Measurements from ENCODE around the gene ALG14. TPM values are rescaled to one million over a fixed set of nuclear protein-coding genes. Genes with fewer than 3 reads are reported as not detected.

ALG14 gene
- total RNA-seq, 3 donors from 2014 or later, result 5.9 to 16.8 (median 11.4) TPM

GRCh38 chr1:94934551-94934950, 138.2 kb downstream of the ALG14 start:
- no peaks in the 10 kb centered on the region for H3K9me3 ChIP-seq

GRCh38 chr1:94931254-94931841, 141.4 kb downstream of the ALG14 start:
- no peaks in the 10 kb centered on the region for H3K36me3 ChIP-seq (ENCODE audit: low read depth)
- no peak for ATAC-seq
- no peak for TF ChIP-seq CTCF (IDR thresholded peaks at IDR 0.05)
- DNase-seq, result no peak
- H3K4me3 ChIP-seq, result no peak overlapping the region
- peaks cover 12% of the 10 kb centered on the region for H3K4me1 ChIP-seq (ENCODE audit: low read depth)
- H3K9me3 ChIP-seq, result no peaks in the 10 kb centered on the region
- intact Hi-C loops (cut with DNase I, micrococcal nuclease), result no loop called here

More at GRCh38 chr1:94934551-94934950, 138.2 kb downstream of the ALG14 start:
- Histone ChIP-seq H3K36me3 (ENCODE audit: low read depth) (no peaks in the 10 kb centered on the region), H3K4me3 (no peak overlapping the region), H3K4me1 (ENCODE audit: low read depth) (peaks cover 3% of the 10 kb centered on the region)
- intact Hi-C loops (cut with DNase I, micrococcal nuclease), result no loop called here
- TF ChIP-seq CTCF (IDR thresholded peaks at IDR 0.05), result no peak
- no peak for DNase-seq
- no peak for ATAC-seq

- intact Hi-C loops (cut with DNase I, micrococcal nuclease), result loop anchor here (5.0 to 10.0 kb wide), 3 partner anchors 67 to 115 kb away; no protein-coding TSS in a partner anchor
- H3K36me3 ChIP-seq (ENCODE audit: low read depth), result no peaks in the 10 kb centered on the region
- DNase-seq (peak in 2 of 3 donors; percentile 53 to 77), ATAC-seq (no peak)
- no peaks in the 10 kb centered on the region for H3K9me3 ChIP-seq
- peaks cover 17% of the 10 kb centered on the region for H3K4me1 ChIP-seq (ENCODE audit: low read depth)
- H3K4me3 ChIP-seq, result no peak overlapping the region
- no peak for TF ChIP-seq CTCF (IDR thresholded peaks at IDR 0.05)
Observed at GRCh38 chr1:94929351-94930217, 143.2 kb downstream of the ALG14 start.

GRCh38 chr1:94928293-94928939, 144.3 kb downstream of the ALG14 start:
- Histone ChIP-seq H3K4me3 (no peak overlapping the region), H3K4me1 (ENCODE audit: low read depth) (peaks cover 27% of the 10 kb centered on the region), H3K36me3 (ENCODE audit: low read depth) (no peaks in the 10 kb centered on the region), H3K9me3 (no peaks in the 10 kb centered on the region)
- ATAC-seq, result no peak
- intact Hi-C loops (cut with DNase I, micrococcal nuclease), result loop anchor here (5.0 to 10.0 kb wide), 3 partner anchors 66 to 116 kb away; no protein-coding TSS in a partner anchor
- DNase-seq, result no peak
- TF ChIP-seq CTCF (IDR thresholded peaks at IDR 0.05), result no peak

- peak; percentile 52 for ATAC-seq
- TF ChIP-seq CTCF (IDR thresholded peaks at IDR 0.05), result no peak
Observed at GRCh38 chr1:94927405-94928175, 145.2 kb downstream of the ALG14 start.

More at GRCh38 chr1:94927405-94928175, 145.2 kb downstream of the ALG14 start:
- intact Hi-C loops (cut with DNase I, micrococcal nuclease), result loop anchor here (5.0 to 10.0 kb wide), 3 partner anchors 65 to 117 kb away; no protein-coding TSS in a partner anchor
- Histone ChIP-seq H3K9me3 (no peaks in the 10 kb centered on the region), H3K36me3 (ENCODE audit: low read depth) (no peaks in the 10 kb centered on the region), H3K4me1 (ENCODE audit: low read depth) (peaks cover 29% of the 10 kb centered on the region), H3K4me3 (peak overlapping the region; percentile 48)
- DNase-seq, result peak; percentile 61 to 78 (median 75)

All from mucosa of descending colon (tissue), 3 donors.